Uterus (tissue), 2 donors: Measurements from ENCODE around the gene HDLBP.

ENCODE experiments used
- CTCF ChIP-seq, 4 experiments: fragments of 200-600 bp in 2 of 4; fragments of 450-650 bp in 2 of 4; sonication (generic) in 2 of 4; IDR thresholded peaks; one replicate each; pipeline ENCODE4 v1.5.1; 2016 to 2019; ENCODE audit warnings: antibody characterized with exemption in 4 of 4, mild to moderate bottlenecking in 2 of 4, moderate library complexity in 1 of 4
- POLR2A ChIP-seq, 2 donors: fragments of 450-650 bp; IDR thresholded peaks; one replicate each; pipeline ENCODE4 v1.6.1; 2016; ENCODE audit warnings: antibody characterized with exemption in 2 of 2, mild to moderate bottlenecking in 1 of 2, moderate library complexity in 1 of 2

DNA sequence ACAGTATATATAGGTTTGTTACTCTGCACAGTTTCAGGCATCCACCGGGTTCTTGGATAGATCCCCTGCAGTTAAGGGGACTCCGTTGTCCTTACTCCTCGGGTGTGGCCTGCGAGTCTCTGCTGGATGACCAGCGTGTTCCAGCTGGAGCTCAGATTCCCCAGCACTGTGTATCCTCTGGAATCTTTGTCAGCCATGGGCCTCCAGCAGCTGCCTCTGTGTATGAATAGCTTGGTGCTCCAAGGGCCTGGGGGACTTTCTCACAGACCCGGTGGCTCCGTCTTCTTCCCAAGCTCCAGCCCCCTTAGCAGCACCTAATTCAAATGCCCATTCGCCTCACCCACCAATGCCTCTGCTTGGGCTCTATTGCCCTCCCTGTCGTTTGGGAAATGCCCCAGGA is 120.7 kb downstream of the HDLBP start:
- TF ChIP-seq CTCF (IDR thresholded peaks at IDR 0.05) (no peak), POLR2A (IDR thresholded peaks at IDR 0.05) (no peak)
